H1 (cell line): ENCODE measurements around the gene ZIM2. TPM values are rescaled to one million over a fixed set of nuclear protein-coding genes. Genes with fewer than 3 reads are reported as not detected.

Source experiments
- CTCF ChIA-PET: fragments of 300-600 bp; sonication (Branson Sonifier 250); formaldehyde crosslinking; loops from one replicate; lab custom pipeline; 2021; ENCODE audit not compliant: partially characterized antibody; lab: Charles Lee
- POLR2A ChIA-PET: fragments of 300-600 bp; sonication (Branson Sonifier 250); formaldehyde crosslinking; loops from one replicate; lab custom pipeline; 2021; ENCODE audit warnings: inconsistent platforms; ENCODE audit not compliant: partially characterized antibody; lab: Charles Lee
- DNase-seq, 2 experiments: peaks; one replicate each; pipeline versions ENCODE4 v3.0.0 to v3.0.0-alpha.2; 2010 to 2022; ENCODE audit warnings: low spot score in 2 of 2, low read depth in 1 of 2, mixed read lengths in 1 of 2
- FAIRE-seq: peaks from 2 replicates; lab custom pipeline; 2011; peaks lifted over from hg19 to GRCh38; lab: Jason Lieb, UNC
- H2AFZ ChIP-seq: 2 replicates; pipeline ENCODE4 v1.8.1; 2012; ENCODE audit warnings: low read length, inconsistent platforms
- H2AK5ac ChIP-seq: 2 replicates; pipeline ENCODE4 v1.6.1; 2013; ENCODE audit warnings: low read depth, low read length
- H2BK120ac ChIP-seq: replicated peaks from 2 replicates; pipeline ENCODE3; 2013; ENCODE audit warnings: low read depth, low read length, inconsistent platforms
- H2BK12ac ChIP-seq: 2 replicates; pipeline ENCODE4 v1.6.1; 2013; ENCODE audit warnings: low read depth, low read length
- H2BK15ac ChIP-seq: 2 replicates; pipeline ENCODE4 v1.6.1; 2013; ENCODE audit warnings: low read length
- H2BK20ac ChIP-seq: 2 replicates; pipeline ENCODE4 v1.6.1; 2013; ENCODE audit warnings: low read length
- H2BK5ac ChIP-seq: 2 replicates; pipeline ENCODE4 v1.6.1; 2013; ENCODE audit warnings: low read depth, low read length
- H3K14ac ChIP-seq: 2 replicates; pipeline ENCODE4 v1.6.1; 2013; ENCODE audit warnings: inconsistent platforms; ENCODE audit not compliant: insufficient read length
- H3K18ac ChIP-seq: 2 replicates; pipeline ENCODE4 v1.6.1; 2013; ENCODE audit warnings: low read length; ENCODE audit errors: extremely low read depth
- H3K23ac ChIP-seq: 2 replicates; pipeline ENCODE4 v1.6.1; 2013; ENCODE audit warnings: inconsistent platforms; ENCODE audit not compliant: insufficient read length
- H3K23me2 ChIP-seq: 2 replicates; pipeline ENCODE4 v1.6.1; 2013; ENCODE audit warnings: low read depth, low read length
- H3K27ac ChIP-seq: 2 replicates; pipeline ENCODE4 v1.6.1; 2011; ENCODE audit warnings: low read depth, low read length, inconsistent platforms
- H3K27me3 ChIP-seq, 4 experiments: replicated peaks in 1 of 4; 1 replicate in 1 of 4; 2 replicates in 3 of 4; pipeline versions ENCODE4 v1.6.1 to v1.8.1; 2011 to 2013; ENCODE audit warnings: low read length in 3 of 4, mild to moderate bottlenecking in 3 of 4, inconsistent platforms in 2 of 4, mixed read lengths in 2 of 4, moderate library complexity in 1 of 4; ENCODE audit not compliant: control insufficient read depth in 3 of 4, insufficient read depth in 3 of 4; ENCODE audit errors: extremely low read depth in 1 of 4
- H3K36me3 ChIP-seq, 4 experiments: 2 replicates each; pipeline versions ENCODE4 v1.6.1 to v1.8.1; 2011 to 2013; ENCODE audit warnings: mild to moderate bottlenecking in 4 of 4, low read length in 3 of 4, moderate library complexity in 2 of 4, control low read depth in 1 of 4, inconsistent platforms in 1 of 4; ENCODE audit not compliant: insufficient read depth in 4 of 4, control insufficient read depth in 2 of 4
- H3K4ac ChIP-seq: replicated peaks from 2 replicates; pipeline ENCODE3; 2013; ENCODE audit warnings: low read length, low read depth, mixed read lengths, inconsistent platforms; ENCODE audit not compliant: insufficient read length
- H3K4me1 ChIP-seq, 4 experiments: replicated peaks in 1 of 4; 1 replicate in 1 of 4; 2 replicates in 3 of 4; pipeline versions ENCODE4 v1.6.1 to v1.8.1; 2011 to 2013; ENCODE audit warnings: low read length in 3 of 4, inconsistent platforms in 2 of 4, mixed read lengths in 1 of 4; ENCODE audit not compliant: insufficient read depth in 4 of 4, control insufficient read depth in 3 of 4
- H3K4me2 ChIP-seq, 2 experiments: 2 replicates each; pipeline versions ENCODE4 v1.6.1 to v1.8.1; 2011 to 2013; ENCODE audit warnings: low read depth in 2 of 2, low read length in 2 of 2, control low read depth in 1 of 2, inconsistent platforms in 1 of 2, mild to moderate bottlenecking in 1 of 2; ENCODE audit not compliant: insufficient read depth in 1 of 2
- H3K4me3 ChIP-seq, 4 experiments: fragments of 200-600, 300-600 bp in 1 of 4; sonication (generic), shearing (Covaris generic), sonication (Bioruptor Twin) in 1 of 4; 2 replicates each; pipeline versions ENCODE4 v1.5.1 to v1.8.1; 2011 to 2016; ENCODE audit warnings: low read length in 4 of 4, low read depth in 3 of 4, control low read depth in 2 of 4, inconsistent platforms in 2 of 4, mild to moderate bottlenecking in 2 of 4, mixed read lengths in 1 of 4, moderate library complexity in 1 of 4; ENCODE audit not compliant: insufficient read depth in 2 of 4; ENCODE audit errors: extremely low read depth in 1 of 4
- H3K56ac ChIP-seq: replicated peaks from 2 replicates; pipeline ENCODE3; 2013; ENCODE audit warnings: low read depth, mild to moderate bottlenecking, mixed read lengths, low read length, inconsistent platforms; ENCODE audit not compliant: insufficient read length
- H3K79me1 ChIP-seq: 2 replicates; pipeline ENCODE4 v1.6.1; 2013; ENCODE audit warnings: low read depth, low read length, control low read depth
- H3K79me2 ChIP-seq, 2 experiments: 2 replicates each; pipeline versions ENCODE4 v1.6.1 to v1.8.1; 2012 to 2013; ENCODE audit warnings: low read length in 2 of 2, mild to moderate bottlenecking in 2 of 2, inconsistent platforms in 1 of 2; ENCODE audit not compliant: insufficient read depth in 2 of 2, control insufficient read depth in 1 of 2
- H3K9ac ChIP-seq, 4 experiments: replicated peaks in 1 of 4; 1 replicate in 1 of 4; 2 replicates in 3 of 4; pipeline versions ENCODE4 v1.6.1 to v1.8.1; 2011 to 2013; ENCODE audit warnings: low read depth in 3 of 4, low read length in 3 of 4, control low read depth in 2 of 4, mild to moderate bottlenecking in 2 of 4, moderate library complexity in 2 of 4, inconsistent platforms in 1 of 4; ENCODE audit errors: extremely low read depth in 1 of 4
- H3K9me3 ChIP-seq, 2 experiments: 2 replicates each; pipeline versions ENCODE4 v1.6.1 to v1.8.1; 2012 to 2013; ENCODE audit warnings: mild to moderate bottlenecking in 2 of 2, moderate library complexity in 2 of 2, control low read depth in 1 of 2, inconsistent platforms in 1 of 2, low read depth in 1 of 2, low read length in 1 of 2, mixed read lengths in 1 of 2; ENCODE audit not compliant: insufficient read depth in 2 of 2
- H4K20me1 ChIP-seq, 2 experiments: replicated peaks in 1 of 2; 2 replicates each; pipeline versions ENCODE3 to v1.8.1; 2011 to 2013; ENCODE audit warnings: inconsistent platforms in 2 of 2, low read length in 2 of 2, mild to moderate bottlenecking in 1 of 2; ENCODE audit not compliant: insufficient read depth in 2 of 2, control insufficient read depth in 1 of 2
- H4K5ac ChIP-seq: 2 replicates; pipeline ENCODE4 v1.6.1; 2013; ENCODE audit warnings: low read length, low read depth, mixed read lengths, inconsistent platforms; ENCODE audit not compliant: insufficient read length
- H4K8ac ChIP-seq: 2 replicates; pipeline ENCODE4 v1.8.0; 2013; ENCODE audit warnings: mild to moderate bottlenecking, moderate library complexity, low read length, inconsistent platforms; ENCODE audit not compliant: insufficient read depth; ENCODE audit errors: extremely low read depth
- H4K91ac ChIP-seq: replicated peaks from 2 replicates; pipeline ENCODE3; 2013; ENCODE audit warnings: low read length, mixed read lengths, inconsistent platforms; ENCODE audit not compliant: insufficient read length
- ATF2 ChIP-seq: IDR thresholded peaks from 2 replicates; pipeline ENCODE4 v1.6.1; 2012; ENCODE audit warnings: low read length, inconsistent platforms
- CTBP2 ChIP-seq: IDR thresholded peaks from 2 replicates; pipeline ENCODE4 v1.7.0; 2011; ENCODE audit warnings: borderline replicate concordance, mild to moderate bottlenecking, moderate library complexity, mixed read lengths, low read length; ENCODE audit not compliant: insufficient read depth, insufficient read length
- FOSL1 ChIP-seq: IDR thresholded peaks from 2 replicates; pipeline ENCODE4 v1.6.1; 2011; ENCODE audit warnings: mild to moderate bottlenecking, low read depth, low read length, moderate library complexity; ENCODE audit not compliant: insufficient read depth
- HDAC6 ChIP-seq: IDR thresholded peaks from one replicate; pipeline ENCODE4 v1.7.1; 2012; ENCODE audit warnings: low read depth, mild to moderate bottlenecking, inconsistent platforms, low read length, moderate library complexity
- JUN ChIP-seq: IDR thresholded peaks from 2 replicates; pipeline ENCODE4 v1.6.1; 2011; ENCODE audit warnings: low read depth, mild to moderate bottlenecking, improper control_type of control experiment, low read length
- NANOG ChIP-seq: IDR thresholded peaks from 2 replicates; pipeline ENCODE4 v1.6.1; 2011; ENCODE audit warnings: low read length, low read depth, mild to moderate bottlenecking, inconsistent platforms; ENCODE audit not compliant: insufficient read depth, poor library complexity, severe bottlenecking
- POLR2A ChIP-seq, 2 experiments: IDR thresholded peaks; 1 replicate in 1 of 2; 2 replicates in 1 of 2; pipeline ENCODE4 v1.6.1; 2011; ENCODE audit warnings: low read depth in 2 of 2, low read length in 2 of 2, mild to moderate bottlenecking in 2 of 2; ENCODE audit errors: control extremely low read depth in 1 of 2
- POLR2AphosphoS5 ChIP-seq: IDR thresholded peaks from 2 replicates; pipeline ENCODE4 v1.6.1; 2011; ENCODE audit warnings: low read depth, low read length
- POU5F1 ChIP-seq: IDR thresholded peaks from 2 replicates; pipeline ENCODE4 v1.6.1; 2011; ENCODE audit warnings: low read depth, mild to moderate bottlenecking, low read length, moderate library complexity
- RNF2 ChIP-seq: fragments of 200-900, 300-1000 bp; sonication (generic); IDR thresholded peaks from 2 replicates; pipeline ENCODE4 v1.7.1; 2016; ENCODE audit warnings: borderline replicate concordance, low read depth, mild to moderate bottlenecking, antibody characterized with exemption, low read length; ENCODE audit not compliant: poor library complexity, severe bottlenecking; ENCODE audit errors: missing control alignments
- RXRA ChIP-seq: IDR thresholded peaks from 2 replicates; pipeline ENCODE4 v1.6.1; 2011; ENCODE audit warnings: low read depth, mild to moderate bottlenecking, low read length, moderate library complexity; ENCODE audit not compliant: insufficient read depth
- SRF ChIP-seq: IDR thresholded peaks from 2 replicates; pipeline ENCODE4 v1.6.1; 2011; ENCODE audit warnings: mild to moderate bottlenecking, low read depth, low read length, moderate library complexity
- SUZ12 ChIP-seq: fragments of 200-600 bp; sonication (generic); IDR thresholded peaks from 2 replicates; pipeline ENCODE4 v1.6.1; 2012; ENCODE audit warnings: mild to moderate bottlenecking, inconsistent platforms, low read length, moderate library complexity, mixed read lengths
- WGBS, 2 experiments: shearing (Covaris generic) in 1 of 2; methylation state at CpG; one replicate each; pipeline versions ENCODE4 v1.1.6 to v1.1.7; 2013 to 2015; ENCODE audit warnings: low lambda C conversion rate in 2 of 2, mixed read lengths in 2 of 2, inconsistent platforms in 1 of 2, low coverage in 1 of 2, missing lambda C conversion rate in 1 of 2; ENCODE audit not compliant: insufficient replicate concordance in 2 of 2, insufficient coverage in 1 of 2, insufficient read length in 1 of 2; ENCODE audit errors: extremely low coverage in 1 of 2, missing lambda C conversion rate in 1 of 2; 5-methylcytosine and 5-hydroxymethylcytosine counted together
- polyA plus RNA-seq, 7 experiments: library from polyadenylated mRNA; depleted of rRNA in 3 of 7; stranded (reverse) in 5 of 7; unstranded in 2 of 7; fragments of >200 nt in 5 of 7; fragments of 200-250 nt in 2 of 7; gene quantifications; 1 replicate in 5 of 7; 2 replicates in 1 of 7; 4 replicates in 1 of 7; pipeline versions ENCODE4 v1.2.1 to v1.2.3, GENCODE V29; 2011 to 2013; ENCODE audit warnings: missing spikeins in 2 of 7, mixed read lengths in 2 of 7
- total RNA-seq: library from RNA; stranded (reverse); fragmentation: NEBNext Ultra II Directional; extraction: Animal tissue kit (Norgen Biotek cat#: 25700); gene quantifications from 2 replicates; pipeline ENCODE4 v1.2.1, GENCODE V29; 2021

ZIM2 gene
- total and polyA plus RNA-seq, 2 of the 8 experiments (the other 6 are each of a cell fraction or from before 2014, with no cell fraction given) = not detected

GRCh38 chr19:56868446-56868845 is 27.9 kb upstream of the ZIM2 start:
- H3K4ac ChIP-seq = no peak overlapping the region
- H3K79me1 ChIP-seq = no peaks in the 10 kb centered on the region
- FAIRE-seq (no peak), DNase-seq (no peak)
- H2BK20ac ChIP-seq = no peak overlapping the region
- no peak overlapping the region for H3K27ac ChIP-seq
- H2BK15ac ChIP-seq = no peak overlapping the region
- 79% methylated on average over 1 of the region's 1 CpG; no CpG with 5 or more reads in 1 of the 2 experiments for WGBS, 2 experiments
- no peak overlapping the region for H3K23ac ChIP-seq
- H3K4me3 ChIP-seq = no peak overlapping the region
- H4K91ac ChIP-seq = no peak overlapping the region
- no peaks in the 10 kb centered on the region for H3K27me3 ChIP-seq
- no peak overlapping the region for H3K56ac ChIP-seq
- no peaks in the 10 kb centered on the region for H3K36me3 ChIP-seq
- H3K9ac ChIP-seq = no peak overlapping the region
- H3K4me1 ChIP-seq = no peaks in the 10 kb centered on the region; a peak in 1 of 7 replicates
- H3K18ac ChIP-seq = no peak overlapping the region
- H3K23me2 ChIP-seq = peaks cover under 1% of the 10 kb centered on the region; the same call in 1 of the 2 replicates
- H3K9me3 ChIP-seq = peaks cover 60 to 91% of the 10 kb centered on the region in 2 experiments
- H4K20me1 ChIP-seq = no peaks in the 10 kb centered on the region
- no peak for TF ChIP-seq POLR2A (IDR thresholded peaks at IDR 0.05; ENCODE audit: control extremely low read depth in 1 of 2, low read depth in 2 of 2, low read length in 2 of 2)
- TF ChIP-seq HDAC6 = no peak
- no peak for TF ChIP-seq POU5F1
- no peak for TF ChIP-seq ATF2
- no peak for TF ChIP-seq JUN
- TF ChIP-seq RXRA = no peak
- TF ChIP-seq CTBP2 = no peak
- no peak for TF ChIP-seq FOSL1
- TF ChIP-seq POLR2AphosphoS5 = no peak
- no peak for TF ChIP-seq SUZ12
- TF ChIP-seq RNF2 = no peak
- TF ChIP-seq NANOG = no peak
- no peak for TF ChIP-seq SRF
- no peak overlapping the region for H2BK120ac ChIP-seq
- H3K79me2 ChIP-seq = no peaks in the 10 kb centered on the region
- H2AK5ac ChIP-seq = no peak overlapping the region
- H2BK5ac ChIP-seq = no peak overlapping the region
- H2AFZ ChIP-seq = no peak overlapping the region
- CTCF ChIA-PET = no interaction called here
- POLR2A ChIA-PET = no interaction called here
- H3K14ac ChIP-seq = no peak overlapping the region
- H4K8ac ChIP-seq = no peak overlapping the region
- no peak overlapping the region for H2BK12ac ChIP-seq
- H4K5ac ChIP-seq = no peak overlapping the region
- H3K4me2 ChIP-seq = no peak overlapping the region
